HG02938 (cell line): Measurements from ENCODE around the gene FOXRED2.
"Not testable (repeated sequence)": the region's sequence is repeated elsewhere in the genome, so short reads cannot be mapped to it uniquely, and the experiment has no call there.

ENCODE experiments used
- ATAC-seq: cut with Tn5 transposase; IDR thresholded peaks from one replicate; pipeline ENCODE4 v1.9.1; 2021; ENCODE audit warnings: mild to moderate bottlenecking, moderate library complexity; ENCODE audit not compliant: unreplicated experiment

Gene FOXRED2

GRCh38 chr22:36519906-36520305 is 13.1 kb upstream of the FOXRED2 start:
- ATAC-seq: not testable (repeated sequence)

DNA sequence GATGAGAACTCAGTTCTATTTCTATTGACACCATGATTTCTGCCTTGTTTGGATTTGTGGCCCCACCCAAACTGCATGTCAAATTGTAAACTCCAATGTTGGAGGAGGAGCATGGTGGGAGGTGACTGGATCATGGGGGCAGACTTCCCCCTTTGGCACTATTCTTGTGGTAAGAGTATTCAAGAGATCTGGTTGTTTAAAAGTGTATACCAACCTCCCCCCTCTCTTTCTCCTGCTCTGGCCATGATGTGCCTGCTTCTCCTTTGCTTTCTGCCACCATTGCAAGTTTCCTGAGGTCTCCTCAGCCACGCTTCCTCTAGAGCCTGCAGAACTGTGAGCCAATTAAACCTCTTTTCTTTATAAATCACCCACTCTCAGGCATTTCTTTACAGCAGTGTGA is 7.9 kb upstream of the FOXRED2 start:
- ATAC-seq: no peak

GRCh38 chr22:36512991-36513390 is 6.2 kb upstream of the FOXRED2 start:
- ATAC-seq: no peak

- ATAC-seq: no peak
Observed at GRCh38 chr22:36512333-36512732, 5.5 kb upstream of the FOXRED2 start.

DNA sequence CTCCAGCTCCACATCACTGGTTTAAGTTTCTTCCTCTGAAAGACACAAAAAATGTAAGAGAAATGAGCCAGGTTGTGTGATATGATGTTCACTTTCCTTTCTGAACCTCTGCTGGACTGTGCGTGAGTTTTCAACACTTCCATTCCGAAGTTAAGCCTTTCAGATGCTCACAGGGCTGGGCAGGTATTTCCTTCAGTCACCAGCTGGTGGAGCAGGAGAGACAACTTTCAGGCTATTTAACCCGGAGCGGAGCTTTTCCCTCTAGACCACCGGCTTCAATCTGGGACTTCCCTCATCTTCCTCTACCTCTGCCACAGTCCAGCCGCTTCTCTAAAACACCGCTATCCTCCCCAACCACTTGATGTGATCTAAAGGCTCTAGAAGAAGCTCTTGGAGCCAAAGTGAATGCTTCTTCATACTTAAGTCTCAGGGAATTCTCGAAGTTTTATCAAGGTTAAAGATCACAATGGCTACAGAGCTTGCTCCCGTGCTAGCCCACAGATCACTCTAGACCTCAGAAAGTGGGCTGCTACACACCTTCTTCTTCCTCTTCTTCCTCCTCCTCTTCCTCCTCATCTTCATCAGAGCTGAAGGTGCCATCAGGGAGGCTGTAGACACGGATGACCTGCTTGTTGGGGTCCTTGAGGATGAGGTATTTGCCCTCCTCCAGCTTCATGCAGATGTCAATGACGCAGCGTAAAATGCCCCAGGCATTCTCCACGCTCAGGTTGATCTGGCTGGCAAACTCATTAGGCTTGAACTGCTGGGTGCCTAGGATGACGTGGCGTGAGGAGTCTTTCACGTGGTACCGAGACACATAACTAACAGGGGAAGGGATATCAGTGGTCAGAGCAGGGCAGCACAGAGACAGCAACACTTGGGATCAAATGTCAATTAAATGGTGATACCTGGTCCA is 4.4 kb upstream of the FOXRED2 start:
- ATAC-seq: no peak

- no peak for ATAC-seq
Observed at GRCh38 chr22:36510384-36510783, 3.5 kb upstream of the FOXRED2 start.

DNA sequence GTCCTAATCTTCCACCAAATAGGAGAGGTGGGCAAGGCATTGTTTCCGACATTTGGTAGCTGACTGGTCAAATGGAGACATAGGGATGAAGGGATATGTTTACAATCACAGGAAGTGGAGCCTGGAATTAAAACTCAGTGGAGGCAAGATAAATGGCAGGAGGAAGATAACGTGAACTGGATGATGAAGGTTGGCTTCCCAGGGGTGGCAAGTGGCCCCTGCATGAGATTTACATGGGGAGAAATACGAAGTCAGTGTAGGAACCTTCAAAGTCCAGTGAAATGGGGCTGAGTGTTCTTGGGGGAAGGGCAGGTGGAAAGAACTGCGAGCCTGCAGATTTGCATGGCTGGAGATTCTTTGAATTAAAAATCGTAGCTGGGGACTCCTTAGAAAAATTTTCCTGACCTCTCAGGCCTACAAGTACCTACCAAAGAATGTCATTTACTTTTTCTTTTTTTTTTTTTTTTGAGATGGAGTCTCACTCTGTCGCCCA is 724 bp upstream of the FOXRED2 start:
- ATAC-seq: no peak

- no peak for ATAC-seq
Observed at GRCh38 chr22:36505998-36506635, 723 bp downstream of the FOXRED2 start.

- no peak for ATAC-seq
Observed at GRCh38 chr22:36497910-36498665, 8.8 kb downstream of the FOXRED2 start.

GRCh38 chr22:36493690-36494110 is 13.1 kb downstream of the FOXRED2 start:
- peak; percentile 66 for ATAC-seq

GRCh38 chr22:36492109-36492508 is 14.7 kb downstream of the FOXRED2 start:
- no peak for ATAC-seq

- ATAC-seq: no peak
Observed at GRCh38 chr22:36491155-36491554, 15.7 kb downstream of the FOXRED2 start.

- ATAC-seq: no peak
Observed at GRCh38 chr22:36486619-36487384, 20.0 kb downstream of the FOXRED2 start.

GRCh38 chr22:36481393-36482168 is 25.3 kb downstream of the FOXRED2 start, which contains the start of gene TXN2:
Gene TXN2, minus strand, starts transcription at chr22:36481640. Its CDS starts 803 bp downstream, at chr22:36480837.
- ATAC-seq: peak; percentile 84

DNA sequence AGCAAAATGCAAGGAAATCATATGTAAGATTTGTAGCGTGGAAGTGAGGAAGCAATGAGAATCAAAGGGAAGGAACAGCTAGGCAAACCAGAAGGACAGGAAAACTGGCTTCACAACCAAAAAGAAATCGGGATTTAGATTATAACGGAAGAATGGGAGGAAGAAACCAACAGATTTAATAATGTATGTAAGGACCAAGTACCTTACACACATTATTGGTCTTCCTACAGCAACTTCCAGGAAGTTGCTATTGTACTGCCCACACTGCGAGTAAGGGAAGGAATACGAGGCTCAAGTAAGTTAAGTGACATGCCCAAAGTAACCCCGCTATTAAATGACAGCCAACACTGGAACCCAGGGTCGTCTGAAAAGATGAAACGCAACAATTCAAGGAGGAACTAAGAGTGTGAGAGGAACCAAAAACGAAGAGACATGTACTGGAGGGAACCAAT is 25.9 kb downstream of the FOXRED2 start:
- ATAC-seq: no peak

- ATAC-seq: no peak
Observed at GRCh38 chr22:36478966-36479365, 27.9 kb downstream of the FOXRED2 start.

DNA sequence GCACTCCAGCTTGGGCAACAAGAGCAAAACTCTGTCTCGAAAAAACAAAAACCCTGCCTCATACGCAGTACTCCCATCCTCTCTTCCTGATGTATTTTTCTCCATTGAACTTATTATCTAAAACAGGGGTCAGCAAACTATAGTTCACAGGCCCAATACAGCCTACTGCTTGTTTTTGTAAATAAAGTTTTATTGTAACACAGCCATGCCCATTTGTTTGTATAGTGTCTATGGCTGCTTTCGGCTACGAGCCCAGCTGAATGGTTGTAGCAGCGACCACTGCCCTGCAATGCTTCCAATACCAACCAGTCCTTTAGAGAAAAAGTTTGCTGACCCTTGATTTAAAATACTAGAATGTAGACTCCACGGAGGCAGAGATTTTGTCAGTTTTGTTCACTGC is 31.5 kb downstream of the FOXRED2 start:
- ATAC-seq: no peak

DNA sequence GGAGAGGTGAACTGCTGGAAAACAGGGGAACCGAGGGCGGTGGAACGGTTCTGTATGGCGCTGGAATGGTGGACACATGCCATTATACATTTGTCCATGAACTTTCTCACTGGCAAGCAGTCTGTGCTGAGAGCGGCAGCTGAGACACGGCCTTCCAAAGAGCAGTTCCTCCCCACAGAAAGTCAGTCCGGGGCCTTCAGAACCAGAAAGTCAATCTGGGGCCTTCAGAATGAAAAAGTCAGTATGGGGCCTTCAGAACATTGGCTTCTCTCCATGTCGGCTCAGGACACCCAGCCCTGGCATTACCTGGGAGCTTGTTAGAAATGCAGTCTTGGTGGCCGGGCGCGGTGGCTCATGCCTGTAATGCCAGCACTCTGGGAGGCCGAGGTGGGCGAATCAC is 34.2 kb downstream of the FOXRED2 start:
- no peak for ATAC-seq

- no peak for ATAC-seq
Observed at GRCh38 chr22:36471341-36471821, 35.5 kb downstream of the FOXRED2 start.

- ATAC-seq: no peak
Observed at GRCh38 chr22:36470994-36471331, 35.9 kb downstream of the FOXRED2 start.
